ENCODE data around the gene RIMS4.
"Not testable (repeated sequence)": the region's sequence is repeated elsewhere in the genome, so short reads cannot be mapped to it uniquely, and the experiment has no call there.

RIMS4 gene

DNA sequence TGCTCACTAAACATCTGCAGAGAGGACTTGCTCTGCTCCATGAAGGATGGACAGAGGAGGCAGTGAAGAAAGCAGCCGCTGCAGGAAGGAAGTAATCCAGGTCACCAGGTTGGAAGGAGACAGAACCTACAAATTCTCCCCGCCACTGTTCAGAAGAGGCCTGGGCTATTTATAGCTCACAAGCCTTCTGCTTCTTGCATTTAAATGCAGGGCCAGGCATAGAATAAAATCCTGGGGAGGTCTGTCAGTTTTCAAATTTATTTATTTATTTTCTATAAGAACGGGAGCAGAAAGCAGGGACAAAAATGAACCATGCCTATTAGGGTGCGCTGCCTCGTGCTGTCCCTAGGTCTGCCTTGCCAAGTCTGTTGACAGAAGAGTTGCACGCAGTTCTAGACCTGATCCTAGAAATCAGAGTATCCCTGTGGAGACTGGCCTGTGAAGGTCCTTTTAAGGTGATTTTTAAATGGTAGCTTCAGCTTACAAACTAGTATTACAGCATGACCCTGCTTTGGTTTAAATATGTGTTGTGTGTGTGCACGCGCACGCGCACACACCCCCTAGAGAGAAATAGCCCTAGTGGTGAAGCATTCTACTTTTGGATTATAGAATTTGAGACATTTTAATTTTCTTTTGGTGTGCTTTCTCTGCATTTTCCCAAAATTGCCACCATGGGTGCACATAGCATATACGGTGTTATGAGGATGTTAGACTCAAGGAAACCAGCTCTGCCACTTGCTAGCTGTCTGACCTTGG is 19.5 kb downstream of the RIMS4 start:
- no peak for DNase-seq

DNA sequence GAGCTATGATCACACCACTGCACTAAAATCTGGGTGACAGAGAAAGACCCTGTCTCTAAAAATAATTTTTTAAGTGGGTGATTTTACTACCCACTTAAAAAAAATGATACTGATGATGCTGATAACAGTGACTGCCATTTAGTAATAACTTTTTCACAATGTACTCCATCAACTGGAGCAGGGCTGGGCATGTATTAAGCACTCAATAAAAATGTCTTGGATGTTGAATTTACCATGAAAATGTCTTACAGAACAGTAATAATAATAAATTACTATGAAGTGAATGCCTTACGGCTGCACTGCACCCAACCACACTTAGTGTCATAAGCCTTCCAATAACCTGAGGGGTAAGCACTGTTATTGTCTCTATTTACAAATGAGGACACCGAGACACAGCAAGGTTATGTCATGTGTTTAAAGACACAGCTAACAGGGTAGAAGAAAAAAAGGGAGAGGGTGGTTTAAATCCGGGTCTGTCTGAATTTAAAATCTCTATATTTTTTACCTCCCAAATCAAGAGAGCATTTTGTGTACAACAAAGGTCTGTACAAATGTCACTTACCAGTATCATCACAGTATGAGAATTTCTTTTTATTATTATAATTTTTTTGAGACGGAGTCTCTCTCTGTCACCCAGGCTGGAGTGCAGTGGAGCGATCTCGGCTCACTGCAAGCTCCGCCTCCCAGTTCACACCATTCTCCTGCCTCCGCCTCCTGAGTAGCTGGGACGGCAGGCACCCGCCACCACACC is 21.5 kb downstream of the RIMS4 start:
- no peak for DNase-seq

DNA sequence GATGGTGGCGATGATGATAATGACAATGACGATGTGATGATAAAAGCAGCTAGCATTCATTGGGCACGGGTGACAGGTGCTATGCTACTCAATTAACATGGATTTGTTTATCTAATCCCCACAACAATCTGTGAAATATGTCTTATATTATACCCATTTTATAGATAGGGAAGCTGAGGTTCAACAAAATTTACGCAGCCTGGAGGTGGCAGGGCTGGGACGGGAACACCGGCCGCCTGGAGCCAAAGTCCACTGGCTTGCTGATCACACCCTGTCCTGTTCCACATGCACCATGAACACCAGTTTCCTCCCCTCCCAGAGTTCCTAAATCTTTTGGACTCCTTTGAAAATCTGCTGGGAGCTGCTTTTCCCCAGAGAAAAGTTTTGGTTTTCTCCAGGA is 23.0 kb downstream of the RIMS4 start:
- no peak for DNase-seq

DNA sequence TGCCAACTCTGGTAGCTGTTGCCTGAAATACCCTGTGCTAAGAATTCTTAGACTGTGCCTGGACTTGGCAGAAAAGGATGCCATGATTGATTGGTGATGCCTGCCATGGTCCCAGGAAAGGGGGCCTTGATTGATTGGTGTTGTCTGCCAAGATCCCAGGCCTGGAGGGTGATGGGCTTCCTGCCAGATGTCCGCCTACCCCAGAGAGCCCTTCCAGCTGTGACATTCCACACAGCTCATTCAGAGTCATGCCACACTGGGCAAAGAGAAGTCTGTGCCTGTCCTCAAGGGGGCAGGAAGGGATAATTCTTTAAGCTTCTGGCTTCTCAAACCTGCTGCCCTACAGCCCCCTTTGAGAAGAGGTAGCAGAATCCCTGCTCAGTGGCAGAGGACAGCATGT is 24.6 kb downstream of the RIMS4 start:
- no peak for DNase-seq

DNA sequence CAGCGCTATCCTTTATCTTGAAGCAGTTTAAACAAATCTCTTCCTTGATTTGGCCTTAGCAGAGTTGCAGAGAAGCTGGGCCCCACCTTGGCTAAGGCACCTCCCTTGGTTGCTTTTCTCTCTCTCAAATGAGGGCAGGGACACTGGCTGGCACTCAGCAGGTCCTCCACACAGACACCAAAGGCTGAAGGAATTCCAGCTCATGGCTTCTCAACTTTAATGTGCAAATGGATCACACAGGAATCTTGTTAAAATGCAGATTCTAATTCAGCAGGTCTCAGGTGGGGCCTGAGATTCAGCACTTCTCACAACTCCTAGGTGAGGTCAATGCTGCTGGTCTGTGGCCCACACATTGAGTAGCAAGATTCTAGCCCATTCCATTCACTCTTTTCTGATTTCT is 25.7 kb downstream of the RIMS4 start:
- no peak for DNase-seq

DNA sequence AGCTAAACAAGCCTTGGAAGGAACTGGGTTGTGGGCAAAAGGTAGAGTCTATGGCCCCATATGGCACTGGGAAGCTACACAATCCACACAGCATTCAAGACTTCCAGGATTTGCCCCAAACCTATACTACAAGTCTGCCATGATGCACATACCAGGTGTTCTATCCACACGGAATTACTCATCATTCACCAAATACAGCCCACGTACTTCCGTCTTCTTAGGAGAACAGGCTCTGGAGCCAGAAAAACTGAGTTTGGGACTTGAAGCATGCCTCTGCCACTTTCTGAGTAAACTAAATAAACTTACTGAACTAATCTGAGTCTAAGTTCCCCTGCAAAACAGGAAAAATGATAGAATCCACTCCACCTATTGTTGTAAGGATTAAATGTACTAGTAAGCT is 28.6 kb downstream of the RIMS4 start:
- no peak for DNase-seq

DNA sequence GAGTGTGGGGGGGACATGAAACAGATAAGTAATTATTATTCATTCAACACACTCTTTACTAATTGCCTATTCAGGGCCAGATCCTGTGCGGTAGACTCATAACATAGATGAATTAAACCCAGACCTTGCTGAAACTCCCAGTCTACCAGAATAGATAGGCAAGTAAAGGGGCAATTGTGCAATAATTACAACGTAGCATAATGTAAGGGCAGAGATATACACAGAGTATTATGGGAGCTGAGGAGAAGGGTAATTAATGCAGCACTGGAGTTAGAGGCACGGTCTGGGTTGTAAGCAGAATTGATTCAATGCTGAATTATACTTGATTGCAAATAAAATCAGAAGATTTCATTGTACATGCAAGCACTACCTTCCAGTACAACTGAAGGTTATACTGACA is 29.2 kb downstream of the RIMS4 start:
- no peak for DNase-seq

DNA sequence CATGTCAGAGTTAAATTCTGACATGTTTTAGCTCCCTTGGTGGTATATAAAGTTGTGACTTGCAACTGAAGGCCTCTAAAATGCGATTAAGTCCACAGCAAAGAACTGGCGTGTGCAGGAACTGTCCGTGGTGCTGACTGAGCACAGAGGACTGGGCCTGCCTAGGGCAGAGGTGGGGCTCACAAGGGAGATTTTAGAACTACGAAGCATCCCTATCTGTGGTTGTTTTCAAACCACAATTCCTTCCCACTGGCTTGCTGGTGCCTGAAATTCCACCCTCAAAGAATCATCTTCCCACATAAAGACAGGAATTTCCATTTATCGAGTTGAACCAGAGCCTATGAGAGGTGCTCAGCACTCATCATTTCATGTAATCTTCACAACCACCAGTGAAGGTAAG is 30.1 kb downstream of the RIMS4 start:
- no peak for DNase-seq

DNA sequence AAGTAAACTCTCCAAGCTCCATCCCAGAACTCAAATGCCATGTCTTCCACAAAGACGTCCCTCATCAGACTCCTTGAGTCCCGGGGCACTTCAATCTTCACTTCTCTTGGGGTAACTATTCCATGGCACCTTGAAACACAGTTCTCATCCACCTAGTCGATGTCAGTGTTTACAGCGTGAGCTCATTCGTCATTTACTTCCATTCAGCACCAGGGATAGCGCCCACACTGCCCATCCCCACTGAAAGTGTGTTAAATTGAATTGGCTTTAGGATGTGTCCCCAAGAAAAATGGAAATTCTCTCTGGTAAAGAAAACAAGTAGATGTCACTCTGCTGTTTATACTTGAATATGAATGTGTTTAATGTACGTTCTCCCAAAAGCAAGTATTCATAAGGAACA is 33.4 kb downstream of the RIMS4 start:
- no peak for DNase-seq

DNA sequence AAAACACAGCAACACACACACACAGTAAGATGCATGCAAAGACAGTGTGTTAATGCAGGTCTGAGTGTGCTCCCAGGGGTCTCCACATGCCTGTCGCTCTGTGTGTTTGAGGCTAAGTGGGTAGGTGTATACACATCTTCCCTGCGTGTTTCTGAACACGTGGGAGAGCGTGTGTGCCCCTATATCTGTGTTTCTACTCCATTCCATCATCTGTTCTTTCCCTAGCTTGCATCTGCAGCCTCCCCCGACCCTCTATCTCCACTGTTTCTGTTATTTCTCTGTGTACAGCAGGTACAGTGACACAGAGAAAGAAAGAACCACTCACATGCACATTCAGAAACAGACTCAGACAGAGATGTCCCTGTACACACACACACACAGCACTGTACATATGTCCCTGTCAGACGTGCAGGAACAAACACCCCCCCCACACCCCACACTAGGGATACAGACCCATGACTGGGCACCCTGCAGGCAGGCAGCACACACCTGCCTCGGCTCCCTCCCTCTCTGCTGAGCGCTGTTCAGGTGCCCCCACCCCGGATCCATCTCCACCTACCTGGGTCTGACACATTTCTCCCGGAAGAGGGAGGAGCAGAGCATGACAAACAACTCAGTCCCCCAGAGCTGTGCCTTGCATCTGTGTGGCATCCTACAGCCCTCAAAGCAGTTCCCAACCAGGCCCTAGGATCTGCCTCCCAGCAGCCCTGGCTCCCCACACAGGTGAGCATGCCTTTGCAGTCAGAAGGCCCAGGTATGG is 37.1 kb downstream of the RIMS4 start:
- DNase-seq: no peak

DNA sequence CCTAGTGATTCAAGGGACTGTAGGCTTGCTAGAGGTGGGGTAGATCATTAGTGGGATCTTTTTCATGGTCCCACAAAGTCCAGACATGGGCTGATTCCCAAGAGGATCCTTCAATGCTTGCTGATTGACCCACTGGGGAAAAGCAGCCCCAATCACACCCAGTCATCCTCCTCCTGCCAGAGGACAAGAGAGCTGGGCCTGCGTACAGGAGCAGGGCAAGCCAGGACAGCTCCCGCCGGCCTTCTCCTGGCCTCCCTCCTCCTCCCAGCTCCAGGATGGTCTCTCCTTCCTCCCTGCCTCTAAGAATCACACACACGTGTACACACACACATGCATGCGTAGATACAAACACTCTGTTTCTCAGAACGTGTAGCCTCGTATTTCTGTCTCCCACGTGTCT is 37.7 kb downstream of the RIMS4 start:
- DNase-seq: no peak

DNA sequence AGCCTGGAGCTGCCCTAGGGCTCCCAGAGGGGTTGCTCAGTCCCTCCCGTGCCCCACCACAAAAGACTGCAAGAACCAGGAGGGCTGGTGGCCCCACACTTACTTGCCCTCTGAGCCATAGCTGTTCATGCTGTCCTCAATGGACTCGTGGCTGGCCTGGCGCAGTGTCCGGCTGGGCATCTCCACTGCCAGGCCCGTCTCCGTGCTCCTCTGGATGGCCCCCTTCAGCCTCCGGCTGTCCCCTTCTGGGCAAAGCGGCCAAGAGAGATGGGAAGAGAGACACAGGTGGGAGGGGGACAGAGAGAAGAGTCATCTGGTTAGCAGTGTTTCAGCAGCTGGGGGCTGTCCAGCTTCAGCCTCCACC is 39.2 kb downstream of the RIMS4 start:
- DNase-seq: no peak

DNA sequence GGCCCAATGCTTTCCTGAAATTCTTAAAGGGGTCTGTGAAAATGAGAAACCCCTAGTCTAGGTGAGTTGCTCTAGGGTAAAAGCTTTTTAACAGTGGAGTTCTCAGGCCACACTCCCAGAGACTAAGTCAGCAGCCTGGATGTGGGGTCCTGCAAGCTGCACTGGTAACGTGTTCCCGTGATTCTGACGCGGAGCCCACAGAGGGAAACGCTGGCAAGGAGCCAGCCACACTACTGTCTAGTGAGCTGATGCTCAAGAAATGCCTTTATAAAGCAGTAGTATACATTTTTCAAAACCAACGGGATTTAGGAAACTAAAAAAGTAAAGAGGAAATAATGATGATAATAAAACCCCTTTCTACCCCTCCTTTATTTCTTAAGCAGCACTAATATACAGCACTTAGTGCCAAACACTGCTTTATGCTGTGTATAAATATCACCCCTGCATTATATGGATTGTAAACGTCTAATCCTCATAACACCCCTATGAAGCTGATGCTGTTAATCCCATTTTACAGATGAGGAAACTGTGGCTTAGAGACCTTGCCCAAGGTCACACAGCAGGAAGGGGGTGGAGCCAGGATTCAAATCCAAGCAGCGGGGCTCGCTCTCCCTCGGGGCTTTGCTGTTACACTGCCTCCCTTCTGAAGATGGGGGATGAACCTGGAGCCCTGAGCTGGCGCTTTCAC is 39.7 kb downstream of the RIMS4 start:
- DNase-seq: no peak

DNA sequence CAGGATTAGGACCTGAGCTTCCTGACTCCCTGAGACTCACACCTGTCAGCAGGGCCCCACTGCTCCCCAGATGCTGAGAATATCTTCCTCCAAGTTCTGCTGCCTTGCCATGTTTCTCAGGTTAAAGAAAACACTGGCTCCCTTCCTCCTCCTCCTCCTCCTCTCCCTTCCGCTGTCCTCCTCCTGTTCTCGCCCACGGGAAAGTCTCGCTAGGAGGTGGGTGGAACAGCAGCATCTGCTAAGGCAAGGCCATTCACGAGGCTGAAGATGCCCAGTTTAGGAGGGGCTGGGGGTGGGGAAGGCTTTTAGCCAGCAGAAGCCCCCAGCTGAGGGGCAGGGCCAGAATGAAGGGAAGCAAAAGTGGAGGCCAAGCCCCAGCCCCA is 40.9 kb downstream of the RIMS4 start:
- no peak for DNase-seq

DNA sequence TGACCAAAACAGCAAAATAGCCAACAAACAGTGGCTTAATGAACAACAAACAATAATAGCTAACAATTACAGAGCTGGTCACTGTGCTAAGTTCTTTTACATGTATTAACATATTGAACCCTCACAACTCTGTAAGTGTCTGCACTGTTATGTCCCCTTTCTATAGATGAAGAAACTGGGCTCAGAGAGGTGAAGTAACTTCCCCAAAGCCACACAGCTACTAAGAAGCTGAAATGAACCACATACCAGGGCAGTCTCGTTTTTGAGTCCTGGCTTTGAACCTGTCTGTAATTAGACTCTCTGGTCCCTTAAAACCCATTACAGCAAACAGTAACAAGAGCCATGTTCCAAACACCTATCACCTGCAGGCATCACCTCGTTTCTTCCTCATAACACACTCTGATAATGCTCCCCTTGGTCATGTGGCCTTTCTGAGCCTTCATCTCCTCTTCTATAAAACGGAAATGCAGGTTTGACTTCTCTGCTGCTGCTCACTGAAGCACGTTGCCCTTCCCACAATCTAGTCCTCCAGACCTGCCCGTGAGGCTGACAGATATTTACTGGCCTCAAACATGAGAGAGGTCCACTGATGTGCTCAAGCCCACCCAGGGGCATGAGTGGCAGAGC is 41.4 kb downstream of the RIMS4 start:
- no peak for DNase-seq

DNA sequence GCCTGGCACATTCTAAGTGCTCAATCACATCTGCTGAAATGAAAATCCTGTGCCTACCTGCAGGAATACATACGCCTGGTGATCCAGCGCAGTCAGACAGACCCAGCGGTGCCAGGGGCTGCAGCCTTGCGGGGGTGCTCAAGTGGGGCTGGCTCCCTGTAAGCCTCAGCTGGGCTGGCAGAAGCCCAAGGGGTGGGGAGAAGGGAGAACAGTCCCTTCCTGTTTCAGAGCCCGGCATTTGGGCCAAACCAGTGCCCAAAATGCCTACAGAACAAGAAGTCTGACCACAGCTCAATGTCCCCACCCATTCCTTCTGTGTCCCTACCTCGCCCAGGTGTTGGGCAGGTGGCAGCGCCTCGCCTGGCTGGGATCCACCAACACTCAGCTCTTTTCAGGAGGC is 42.1 kb downstream of the RIMS4 start:
- no peak for DNase-seq

DNA sequence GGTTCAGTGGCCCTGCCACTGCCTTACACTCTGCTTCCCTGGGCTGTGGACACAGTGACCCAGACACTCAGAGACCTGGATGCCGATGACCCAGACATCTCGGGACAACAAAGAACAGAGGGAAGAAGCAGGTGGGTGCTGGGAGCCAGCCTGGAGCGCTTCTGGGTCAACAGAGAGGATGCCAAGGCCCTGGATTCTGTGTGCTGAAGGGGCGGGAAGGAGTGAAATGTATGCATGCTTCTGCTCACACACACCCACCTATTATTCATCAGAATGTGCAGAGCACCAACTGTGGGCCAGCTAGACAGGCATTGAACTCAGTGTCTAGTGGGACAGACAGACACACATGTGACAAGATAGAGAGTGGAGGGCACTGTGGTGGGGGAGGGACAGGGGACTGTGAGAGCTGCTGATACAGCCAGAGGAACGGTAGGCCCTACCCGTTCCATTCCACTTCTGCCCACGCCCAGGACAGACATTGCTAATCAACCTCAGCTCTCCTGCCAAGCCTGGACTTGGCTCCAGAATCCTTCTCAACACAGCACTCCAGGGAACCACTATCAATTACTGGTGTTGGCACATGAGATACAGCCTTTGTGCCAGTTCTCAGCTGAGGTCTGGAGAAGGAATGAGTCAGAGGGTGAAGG is 44.5 kb downstream of the RIMS4 start:
- DNase-seq: no peak

DNA sequence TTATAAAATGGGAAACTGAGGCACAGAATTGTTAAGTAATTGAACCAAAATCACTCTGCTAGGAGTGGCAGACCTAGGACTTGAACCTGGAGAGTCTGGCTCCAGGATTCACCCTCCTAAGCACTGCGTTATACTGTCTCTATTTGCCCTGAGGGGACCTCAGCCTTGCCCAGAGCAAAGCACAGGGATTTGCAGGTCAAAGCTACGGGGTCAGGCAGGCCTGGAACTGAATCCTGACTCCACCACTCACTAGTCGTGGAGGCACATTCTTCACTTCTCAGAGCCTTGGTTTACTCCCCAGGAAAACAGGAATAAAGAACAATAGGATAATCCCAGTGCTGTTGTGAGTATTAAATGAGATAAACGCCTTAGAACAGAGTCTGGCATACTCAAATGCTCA is 45.3 kb downstream of the RIMS4 start:
- DNase-seq: no peak

DNA sequence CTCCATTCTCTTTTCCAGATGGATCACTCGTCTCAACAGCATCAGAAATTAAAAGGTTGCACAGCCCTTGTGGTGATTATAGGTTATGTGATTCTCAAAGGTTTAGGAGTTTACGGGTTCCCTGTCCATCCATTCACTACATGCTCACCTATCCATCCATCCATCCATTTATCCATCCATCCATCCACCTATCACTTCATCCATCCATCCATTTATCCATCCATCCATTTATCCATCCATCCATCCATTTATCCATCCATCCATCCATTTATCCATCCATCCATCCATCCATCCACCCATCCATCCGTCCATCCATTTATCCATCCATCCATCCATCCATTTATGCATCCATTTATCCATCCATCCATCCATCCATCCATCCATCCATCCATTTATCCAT is 46.5 kb downstream of the RIMS4 start:
- not testable (repeated sequence) for DNase-seq

DNA sequence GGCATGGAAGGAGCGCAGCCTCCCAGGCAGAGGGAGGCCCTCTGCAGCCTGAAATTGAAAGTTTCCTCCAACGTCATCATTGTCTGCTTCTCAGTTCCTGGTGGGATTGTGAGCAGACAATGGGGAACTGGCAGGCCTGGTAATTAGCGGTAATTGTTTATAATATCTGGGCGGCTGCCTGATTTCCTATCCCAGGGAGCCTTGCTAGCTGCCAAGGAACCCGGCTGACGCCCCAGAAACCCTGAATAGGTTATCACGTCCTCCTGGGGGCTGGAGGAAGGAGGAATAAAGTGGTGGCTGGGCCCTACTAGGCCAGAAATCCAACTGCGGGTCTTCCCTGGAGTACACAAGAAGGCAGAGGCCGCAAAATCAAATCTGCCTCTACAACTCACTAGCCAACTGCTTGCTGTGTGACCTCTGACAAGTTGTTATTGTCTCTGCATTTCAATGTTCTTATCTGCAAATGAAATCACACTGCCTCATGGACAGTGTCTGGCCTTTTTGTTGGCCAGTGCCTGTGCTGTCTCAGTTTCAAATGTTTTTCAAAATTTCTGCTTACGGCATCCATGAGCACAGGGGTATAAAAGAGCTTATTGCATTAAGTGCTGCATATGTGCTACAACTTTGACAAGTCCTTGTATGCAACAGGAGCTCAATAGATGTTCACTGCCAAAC is 47.7 kb downstream of the RIMS4 start:
- peak; percentile 36 for DNase-seq

DNA sequence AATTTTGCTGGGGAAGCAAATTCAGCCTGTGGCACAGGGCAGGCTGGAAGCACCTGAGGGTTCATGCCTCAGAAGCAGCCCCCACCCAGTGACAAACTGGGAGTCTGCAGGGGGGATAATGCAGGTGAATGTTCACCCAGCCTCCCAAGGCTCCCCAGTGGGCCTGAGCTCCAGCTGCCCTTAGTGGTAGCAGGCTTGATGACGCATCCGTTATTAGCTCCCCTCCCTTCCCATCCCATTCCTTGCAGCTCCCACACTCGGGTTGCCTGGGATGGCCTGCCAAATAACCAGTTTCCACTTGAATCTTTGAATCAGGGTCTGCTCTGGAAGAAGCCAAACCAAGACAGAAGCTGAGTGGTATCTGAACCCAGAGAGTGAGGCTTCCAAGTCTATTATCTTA is 48.9 kb downstream of the RIMS4 start:
- no peak for DNase-seq

DNA sequence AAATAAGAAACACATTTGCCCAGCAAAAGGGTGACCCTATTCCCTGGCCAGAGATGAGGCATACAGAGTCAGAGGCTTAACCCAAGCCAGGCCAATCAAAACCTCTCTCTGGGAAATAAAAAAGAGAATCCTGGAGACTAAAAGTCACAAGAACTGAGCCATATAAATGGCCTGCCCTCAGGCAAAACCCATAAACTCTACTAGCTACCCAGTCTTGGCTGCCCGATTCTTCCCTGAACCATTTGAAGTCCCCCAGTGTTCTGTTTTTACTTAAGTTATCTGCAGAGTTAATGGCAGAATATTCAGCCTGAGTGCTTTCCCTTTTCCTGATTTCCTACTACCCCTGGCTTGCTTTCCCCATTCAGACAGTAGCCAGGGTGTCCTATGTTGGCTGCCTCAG is 50.8 kb downstream of the RIMS4 start:
- no peak for DNase-seq

Measured in NCI-H146 (cell line).